SU-DHL-6 (cell line): Measurements from ENCODE around the gene CAMKK1.

Experiments
- H2AFZ ChIP-seq: fragments of 200-600 bp; sonication (generic); 2 replicates; pipeline ENCODE4 v1.6.1; 2014; ENCODE audit warnings: low read depth, mild to moderate bottlenecking, moderate library complexity, mixed read lengths, antibody characterized with exemption, low read length; ENCODE audit not compliant: severe bottlenecking
- H3F3A ChIP-seq: fragments of 200-600 bp; shearing (Covaris generic); 2 replicates; pipeline ENCODE4 v1.6.0; 2016; ENCODE audit warnings: antibody characterized with exemption, mild to moderate bottlenecking; ENCODE audit not compliant: insufficient read depth
- H3K27ac ChIP-seq: fragments of 200-600 bp; sonication (generic); 2 replicates; pipeline ENCODE4 v1.5.1; 2016; ENCODE audit warnings: low read depth, mild to moderate bottlenecking, low read length, moderate library complexity, mixed read lengths
- H3K27me3 ChIP-seq: fragments of 200-600 bp; sonication (generic), shearing (Covaris generic); 2 replicates; pipeline ENCODE4 v1.6.0; 2014; ENCODE audit warnings: mild to moderate bottlenecking, low read length
- H3K36me3 ChIP-seq: fragments of 200-600 bp; sonication (generic); 2 replicates; pipeline ENCODE4 v1.6.1; 2014; ENCODE audit warnings: mild to moderate bottlenecking, low read length, mixed read lengths
- H3K4me2 ChIP-seq: fragments of 300-600, 200-600 bp; shearing (Covaris generic), sonication (generic); 2 replicates; pipeline ENCODE4 v1.6.0; 2014; ENCODE audit warnings: low read length, low read depth, mild to moderate bottlenecking; ENCODE audit not compliant: poor library complexity, severe bottlenecking
- H3K4me3 ChIP-seq: fragments of 200-600 bp; sonication (generic); 2 replicates; pipeline ENCODE4 v1.5.1; 2014; ENCODE audit warnings: antibody characterized with exemption, low read length, mild to moderate bottlenecking, mixed read lengths; ENCODE audit not compliant: insufficient read depth, poor library complexity, severe bottlenecking
- H3K79me2 ChIP-seq: fragments of 200-600 bp; sonication (generic); 2 replicates; pipeline ENCODE4 v1.6.1; 2014; ENCODE audit warnings: mild to moderate bottlenecking, low read length, moderate library complexity; ENCODE audit not compliant: insufficient read depth
- H3K9ac ChIP-seq: fragments of 200-600 bp; sonication (generic); 2 replicates; pipeline ENCODE4 v1.7.0; 2014; ENCODE audit warnings: mild to moderate bottlenecking, low read length
- H3K9me2 ChIP-seq: fragments of 200-600 bp; sonication (generic); replicated peaks from 2 replicates; pipeline ENCODE4 v1.6.1; 2014; ENCODE audit warnings: low read length; ENCODE audit not compliant: insufficient read depth
- H3K9me3 ChIP-seq: fragments of 200-600 bp; sonication (generic); 2 replicates; pipeline ENCODE4 v1.6.1; 2014; ENCODE audit warnings: low read length, mixed read lengths; ENCODE audit not compliant: insufficient read depth
- H4K20me1 ChIP-seq: fragments of 200-600 bp; sonication (generic); 2 replicates; pipeline ENCODE4 v1.6.1; 2014; ENCODE audit warnings: low read depth, mild to moderate bottlenecking, antibody characterized with exemption, low read length, moderate library complexity, mixed read lengths
- EZH2phosphoT487 ChIP-seq: fragments of 200-600 bp; sonication (generic), shearing (Covaris generic); conservative IDR thresholded peaks from 2 replicates; pipeline ENCODE4 v1.6.1; 2018; ENCODE audit warnings: mild to moderate bottlenecking, antibody characterized with exemption, low read length, moderate library complexity, mixed read lengths
- TF ChIP-seq, protein P1 (sequence below): fragments of 200-600 bp; sonication (generic); IDR thresholded peaks from one replicate; pipeline ENCODE4 v1.5.1; 2017; ENCODE audit warnings: antibody characterized with exemption, mild to moderate bottlenecking, low read length, moderate library complexity; ENCODE audit not compliant: insufficient read depth, poor library complexity, severe bottlenecking

The CAMKK1 gene

DNA sequence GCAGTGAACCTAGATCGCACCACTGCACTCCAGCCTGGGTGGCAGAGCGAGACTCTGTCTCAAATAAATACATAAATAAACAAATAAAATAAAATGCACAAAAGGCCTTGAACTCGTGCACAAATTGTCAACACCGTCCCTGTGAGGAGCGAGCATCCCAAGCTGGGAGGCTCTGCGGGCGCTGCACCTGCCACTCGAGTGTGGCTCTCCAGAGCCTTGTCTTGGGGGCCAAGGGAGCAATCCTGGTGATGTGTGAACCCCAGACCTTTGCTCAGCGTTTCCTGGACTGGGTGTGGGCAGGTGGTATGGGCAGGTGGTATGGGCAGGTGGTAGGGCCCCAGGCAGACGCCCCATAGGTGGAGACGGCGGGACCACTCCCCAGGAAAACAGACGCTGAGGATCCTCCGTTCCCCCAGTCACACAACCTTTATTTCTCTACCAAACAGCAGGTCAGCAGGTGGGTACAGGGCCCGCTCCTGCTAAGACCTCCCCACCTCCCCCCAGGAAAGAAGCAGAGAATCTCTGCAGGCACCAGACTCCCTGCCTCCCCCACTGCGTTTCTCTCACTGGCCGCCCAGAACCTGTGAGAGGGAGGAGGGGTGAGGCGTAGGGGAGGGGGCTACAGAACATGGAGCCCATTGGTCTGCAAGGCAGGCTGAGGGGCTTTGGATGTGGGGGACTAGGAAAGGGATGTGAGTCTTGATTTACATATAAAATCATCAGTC is 30.8 kb upstream of the CAMKK1 start:
- Histone ChIP-seq H3K4me2 (no peak overlapping the region), H3K79me2 (no peaks in the 10 kb centered on the region), H3F3A (peaks cover 19% of the 10 kb centered on the region; the same call in 1 of the 2 replicates), H3K36me3 (no peaks in the 10 kb centered on the region), H4K20me1 (no peaks in the 10 kb centered on the region; the same call in 1 of the 2 replicates), H3K9me3 (no peaks in the 10 kb centered on the region), H2AFZ (no peak overlapping the region), H3K9ac (no peak overlapping the region), H3K4me3 (no peak overlapping the region), H3K9me2 (no peaks in the 10 kb centered on the region), H3K27ac (peak overlapping the region; percentile 46), H3K27me3 (no peaks in the 10 kb centered on the region)
- TF ChIP-seq EZH2phosphoT487 = no peak
- TF ChIP-seq, protein P1, sequence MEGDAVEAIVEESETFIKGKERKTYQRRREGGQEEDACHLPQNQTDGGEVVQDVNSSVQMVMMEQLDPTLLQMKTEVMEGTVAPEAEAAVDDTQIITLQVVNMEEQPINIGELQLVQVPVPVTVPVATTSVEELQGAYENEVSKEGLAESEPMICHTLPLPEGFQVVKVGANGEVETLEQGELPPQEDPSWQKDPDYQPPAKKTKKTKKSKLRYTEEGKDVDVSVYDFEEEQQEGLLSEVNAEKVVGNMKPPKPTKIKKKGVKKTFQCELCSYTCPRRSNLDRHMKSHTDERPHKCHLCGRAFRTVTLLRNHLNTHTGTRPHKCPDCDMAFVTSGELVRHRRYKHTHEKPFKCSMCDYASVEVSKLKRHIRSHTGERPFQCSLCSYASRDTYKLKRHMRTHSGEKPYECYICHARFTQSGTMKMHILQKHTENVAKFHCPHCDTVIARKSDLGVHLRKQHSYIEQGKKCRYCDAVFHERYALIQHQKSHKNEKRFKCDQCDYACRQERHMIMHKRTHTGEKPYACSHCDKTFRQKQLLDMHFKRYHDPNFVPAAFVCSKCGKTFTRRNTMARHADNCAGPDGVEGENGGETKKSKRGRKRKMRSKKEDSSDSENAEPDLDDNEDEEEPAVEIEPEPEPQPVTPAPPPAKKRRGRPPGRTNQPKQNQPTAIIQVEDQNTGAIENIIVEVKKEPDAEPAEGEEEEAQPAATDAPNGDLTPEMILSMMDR = no peak

DNA sequence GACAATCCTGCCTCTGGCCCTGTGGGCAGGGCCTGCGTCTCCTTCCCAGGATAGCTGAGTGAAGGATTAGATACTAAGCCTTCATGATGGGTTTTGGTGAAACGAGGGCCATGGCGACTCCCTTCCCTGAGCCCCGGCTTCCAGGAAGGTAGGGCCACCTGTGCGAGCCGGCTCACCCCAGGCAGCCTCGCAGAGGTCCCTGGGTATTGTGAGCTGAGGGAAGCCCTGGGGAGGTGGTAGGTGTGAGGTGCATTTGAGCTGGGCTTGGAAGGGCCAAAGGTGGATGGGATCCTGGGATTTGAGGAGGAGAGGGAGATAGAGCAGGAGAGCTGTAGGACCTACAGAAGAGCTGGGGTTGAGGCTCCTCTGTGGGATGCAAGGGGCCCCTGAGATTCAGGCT is 29.9 kb upstream of the CAMKK1 start:
- TF ChIP-seq EZH2phosphoT487 = no peak
- TF ChIP-seq, protein P1 = no peak
- Histone ChIP-seq H3K9me2 (no peaks in the 10 kb centered on the region), H3K9ac (no peak overlapping the region), H3K79me2 (no peaks in the 10 kb centered on the region), H3K27ac (peak overlapping the region; percentile 46; the same call in 1 of the 2 replicates), H3K4me3 (no peak overlapping the region), H3K36me3 (no peaks in the 10 kb centered on the region), H4K20me1 (no peaks in the 10 kb centered on the region; the same call in 1 of the 2 replicates), H3K27me3 (no peaks in the 10 kb centered on the region), H3F3A (peaks cover 19% of the 10 kb centered on the region; the same call in 1 of the 2 replicates), H3K4me2 (no peak overlapping the region), H3K9me3 (no peaks in the 10 kb centered on the region), H2AFZ (no peak overlapping the region)

DNA sequence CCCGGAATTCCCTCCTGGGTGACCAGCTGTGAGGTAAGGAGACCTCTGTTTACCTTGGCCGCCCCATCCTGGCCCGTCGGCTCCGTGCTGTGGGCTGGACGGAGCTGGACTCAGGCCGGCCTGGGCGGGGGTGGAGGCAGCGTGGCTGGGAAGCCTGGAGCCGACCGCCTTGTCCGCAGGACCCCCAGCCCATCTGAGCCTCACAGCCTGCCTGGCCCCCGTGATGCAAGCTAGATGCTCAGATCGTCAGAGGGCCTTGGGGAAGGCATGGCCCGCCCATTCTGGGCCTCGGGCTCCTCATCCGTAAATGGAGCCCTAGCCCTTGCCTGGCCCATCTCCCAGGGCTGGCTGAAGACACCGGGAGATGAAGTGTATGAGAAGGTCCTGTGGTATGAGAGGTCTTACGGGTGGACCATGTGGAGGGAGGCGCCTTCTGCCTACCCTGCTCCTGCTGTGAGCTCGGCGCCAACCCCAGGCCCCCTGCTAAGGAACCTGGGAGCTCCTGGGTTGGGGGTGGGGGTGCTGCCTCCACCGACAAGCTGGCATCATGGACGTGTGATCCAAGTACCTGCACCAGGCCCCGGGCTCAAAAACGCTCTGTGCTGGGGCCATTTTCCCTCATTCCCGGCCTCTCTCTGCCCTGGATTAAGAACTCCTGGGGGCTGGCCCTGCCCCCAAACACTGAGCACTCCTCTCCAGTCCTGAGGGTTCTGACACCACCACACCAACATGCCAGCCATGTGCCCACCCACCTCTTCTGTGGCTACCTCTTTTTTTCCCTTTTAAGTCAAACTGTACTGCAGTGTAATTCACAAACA is 28.9 kb upstream of the CAMKK1 start:
- Histone ChIP-seq H3K27ac (no peak overlapping the region; the same call in 1 of the 2 replicates), H3K36me3 (no peaks in the 10 kb centered on the region), H3K9me3 (no peaks in the 10 kb centered on the region), H3K27me3 (no peaks in the 10 kb centered on the region), H4K20me1 (no peaks in the 10 kb centered on the region), H3K4me3 (no peak overlapping the region), H3K9me2 (no peaks in the 10 kb centered on the region), H3K9ac (no peak overlapping the region), H3F3A (peaks cover 19% of the 10 kb centered on the region; the same call in 1 of the 2 replicates), H2AFZ (no peak overlapping the region), H3K4me2 (no peak overlapping the region), H3K79me2 (no peaks in the 10 kb centered on the region)
- TF ChIP-seq, protein P1 = no peak
- TF ChIP-seq EZH2phosphoT487 = no peak
